GM18861 (cell line): ENCODE results near the gene MYO16.
"Not testable (repeated sequence)": the region's sequence is repeated elsewhere in the genome, so short reads cannot be mapped to it uniquely, and the experiment has no call there.

Source experiments
- ATAC-seq: cut with Tn5 transposase; IDR thresholded peaks from one replicate; pipeline ENCODE4 v1.9.1; 2021; ENCODE audit not compliant: unreplicated experiment

MYO16 gene

GRCh38 chr13:109175666-109176065 lies 546.3 kb downstream of the MYO16 start:
- ATAC-seq: no peak

- no peak for ATAC-seq
Observed at GRCh38 chr13:109180905-109181425, 551.6 kb downstream of the MYO16 start.

- no peak for ATAC-seq
Observed at GRCh38 chr13:109182777-109183465, 553.5 kb downstream of the MYO16 start.

- no peak for ATAC-seq
Observed at GRCh38 chr13:109191413-109191812, 562.0 kb downstream of the MYO16 start.

- ATAC-seq: no peak
Observed at GRCh38 chr13:109192306-109192705, 562.9 kb downstream of the MYO16 start.

GRCh38 chr13:109196948-109197347 lies 567.5 kb downstream of the MYO16 start:
- no peak for ATAC-seq

- ATAC-seq: no peak
Observed at GRCh38 chr13:109198585-109198984, 569.2 kb downstream of the MYO16 start.

GRCh38 chr13:109199280-109199679 lies 569.9 kb downstream of the MYO16 start:
- no peak for ATAC-seq

- ATAC-seq: no peak
Observed at GRCh38 chr13:109200556-109200955, 571.1 kb downstream of the MYO16 start.

GRCh38 chr13:109203587-109203986 lies 574.2 kb downstream of the MYO16 start:
- ATAC-seq: no peak

- ATAC-seq: no peak
Observed at GRCh38 chr13:109204252-109204651, 574.8 kb downstream of the MYO16 start.

GRCh38 chr13:109204657-109205056 lies 575.2 kb downstream of the MYO16 start:
- ATAC-seq: no peak

GRCh38 chr13:109205315-109205714 lies 575.9 kb downstream of the MYO16 start:
- no peak for ATAC-seq

- ATAC-seq: no peak
Observed at GRCh38 chr13:109206616-109207015, 577.2 kb downstream of the MYO16 start.

- no peak for ATAC-seq
Observed at GRCh38 chr13:109207622-109208021, 578.2 kb downstream of the MYO16 start.

- ATAC-seq: no peak
Observed at GRCh38 chr13:109208522-109208921, 579.1 kb downstream of the MYO16 start.

- ATAC-seq: no peak
Observed at GRCh38 chr13:109209526-109209925, 580.1 kb downstream of the MYO16 start.

GRCh38 chr13:109211616-109212015 lies 582.2 kb downstream of the MYO16 start:
- ATAC-seq: no peak

- no peak for ATAC-seq
Observed at GRCh38 chr13:109212650-109213049, 583.2 kb downstream of the MYO16 start.

GRCh38 chr13:109213714-109214113 lies 584.3 kb downstream of the MYO16 start:
- no peak for ATAC-seq

- no peak for ATAC-seq
Observed at GRCh38 chr13:109214393-109214792, 585.0 kb downstream of the MYO16 start.

- ATAC-seq: no peak
Observed at GRCh38 chr13:109215377-109215776, 586.0 kb downstream of the MYO16 start.

GRCh38 chr13:109217510-109217909 lies 588.1 kb downstream of the MYO16 start:
- ATAC-seq: not testable (repeated sequence)
